ENCODE results near the gene ARFIP2.

GRCh38 chr11:6530848-6531247, 49.7 kb upstream of the ARFIP2 start:
- TF ChIP-seq CTCF (IDR thresholded peaks at IDR 0.05; ENCODE audit: extremely low read depth in 1 of 2, insufficient read depth in 1 of 2, low read depth in 1 of 2, low read length in 2 of 2) (no peak), POLR2A (IDR thresholded peaks at IDR 0.05; ENCODE audit: low read depth, low read length) (no peak), EZH2 (IDR thresholded peaks at IDR 0.05; ENCODE audit: borderline replicate concordance, low read depth, low read length, severe bottlenecking) (no peak), POLR2AphosphoS5 (IDR thresholded peaks at IDR 0.05; ENCODE audit: insufficient read depth, low read depth, low read length) (no peak), MYC (IDR thresholded peaks at IDR 0.05; ENCODE audit: low read depth, low read length) (no peak), JUN (IDR thresholded peaks at IDR 0.05; ENCODE audit: borderline replicate concordance, insufficient read depth, insufficient read length, low read depth) (no peak)
- TF ChIP-seq, protein P1, sequence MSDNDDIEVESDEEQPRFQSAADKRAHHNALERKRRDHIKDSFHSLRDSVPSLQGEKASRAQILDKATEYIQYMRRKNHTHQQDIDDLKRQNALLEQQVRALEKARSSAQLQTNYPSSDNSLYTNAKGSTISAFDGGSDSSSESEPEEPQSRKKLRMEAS (IDR thresholded peaks at IDR 0.05; ENCODE audit: insufficient read depth, insufficient read length), result no peak
